A549 (cell line): ENCODE results near the gene FUT8. TPM values are rescaled to one million over a fixed set of nuclear protein-coding genes. Genes with fewer than 3 reads are reported as not detected.

Experiments
- ATAC-seq, 2 experiments: fragments of 200-7000 bp in 1 of 2; fragments of >200 bp in 1 of 2; cut with Nextera tagmentation in 1 of 2; cut with Tn5 transposase in 1 of 2; 3 replicates each; pipeline versions ENCODE4 v1.8.0 to v1.9.1; 2018 to 2020; ENCODE audit warnings: mild to moderate bottlenecking in 1 of 2, moderate library complexity in 1 of 2
- CTCF ChIA-PET: fragments of 300-600 bp; sonication (Branson Sonifier 250); formaldehyde crosslinking; extraction: SDS; loops from one replicate; lab custom pipeline; 2021; ENCODE audit warnings: antibody characterized with exemption, inconsistent platforms; lab: Yijun Ruan, JAX
- POLR2A ChIA-PET: fragments of 350-600 bp; formaldehyde crosslinking; extraction: SDS; loops from one replicate; lab custom pipeline; 2021; ENCODE audit warnings: antibody characterized with exemption, inconsistent platforms; lab: Yijun Ruan, JAX
- DNase-seq, 2 experiments: peaks; one replicate each; pipeline versions ENCODE4 v3.0.0 to v3.0.0-alpha.2; 2011 to 2016; ENCODE audit warnings: low read depth in 1 of 2, low spot score in 1 of 2
- FAIRE-seq: peaks from 2 replicates; lab custom pipeline; 2011; peaks lifted over from hg19 to GRCh38; lab: Jason Lieb, UNC
- H3K27ac ChIP-seq, 2 experiments: fragments of >200 bp; sonication (Bioruptor Twin); formaldehyde crosslinking; 3 replicates each; pipeline ENCODE4 v1.5.1; 2016 to 2017
- H3K4me1 ChIP-seq: fragments of >200 bp; sonication (Bioruptor Twin); formaldehyde crosslinking; 3 replicates; pipeline ENCODE4 v1.6.1; 2016
- H3K4me2 ChIP-seq: fragments of >200 bp; sonication (Bioruptor Twin); formaldehyde crosslinking; 3 replicates; pipeline ENCODE4 v1.6.1; 2016
- H3K4me3 ChIP-seq: fragments of >200 bp; sonication (Bioruptor Twin); formaldehyde crosslinking; 3 replicates; pipeline ENCODE4 v1.5.1; 2016
- H3K9me3 ChIP-seq: fragments of >200 bp; sonication (Bioruptor Twin); formaldehyde crosslinking; 3 replicates; pipeline ENCODE4 v1.6.1; 2016
- BHLHE40 ChIP-seq: IDR thresholded peaks from 2 replicates; pipeline ENCODE4 v1.6.1; 2012; ENCODE audit warnings: low read depth, low read length, inconsistent platforms
- CBX2 ChIP-seq: fragments of 200-600 bp; sonication (generic); IDR thresholded peaks from 2 replicates; pipeline ENCODE4 v1.6.1; 2016; ENCODE audit warnings: low read depth, mild to moderate bottlenecking, borderline replicate concordance
- CEBPB ChIP-seq, 2 experiments: fragments of >200 bp in 1 of 2; sonication (Bioruptor Twin) in 1 of 2; formaldehyde crosslinking in 1 of 2; IDR thresholded peaks; 2 replicates each; pipeline ENCODE4 v1.6.1; 2012 to 2016
- CHD2 ChIP-seq: fragments of 150-350 bp; IDR thresholded peaks from 2 replicates; pipeline ENCODE4 v1.6.1; 2014; ENCODE audit warnings: low read length; ENCODE audit not compliant: partially characterized antibody
- E2F6 ChIP-seq: IDR thresholded peaks from 2 replicates; pipeline ENCODE4 v1.6.1; 2012; ENCODE audit warnings: low read depth, borderline replicate concordance
- EHF ChIP-seq: fragments of 250-450 bp; sonication (Bioruptor Pico); IDR thresholded peaks from 2 replicates; pipeline ENCODE4 v1.5.0; 2020; ENCODE audit warnings: mild to moderate bottlenecking
- EHMT2 ChIP-seq: fragments of 200-600 bp; sonication (generic); IDR thresholded peaks from 2 replicates; pipeline ENCODE4 v1.6.1; 2016; ENCODE audit warnings: antibody characterized with exemption, low read depth, mild to moderate bottlenecking, moderate library complexity
- EP300 ChIP-seq, 2 experiments: fragments of >200 bp; sonication (Bioruptor Twin); formaldehyde crosslinking; IDR thresholded peaks; 2 replicates in 1 of 2; 3 replicates in 1 of 2; pipeline ENCODE4 v1.6.1; 2016 to 2017
- FOSB ChIP-seq: fragments of 250-450 bp; sonication (Bioruptor Pico); IDR thresholded peaks from 2 replicates; pipeline ENCODE4 v1.5.0; 2020; ENCODE audit warnings: mild to moderate bottlenecking, moderate library complexity
- FOXS1 ChIP-seq: fragments of 250-450 bp; sonication (Bioruptor Pico); IDR thresholded peaks from 2 replicates; pipeline ENCODE4 v1.5.0; 2020; ENCODE audit warnings: mild to moderate bottlenecking, moderate library complexity
- GATA3 ChIP-seq: IDR thresholded peaks from 2 replicates; pipeline ENCODE4 v1.6.1; 2012; ENCODE audit warnings: borderline replicate concordance
- HES2 ChIP-seq: fragments of >200 bp; sonication (Bioruptor Twin); formaldehyde crosslinking; IDR thresholded peaks from 2 replicates; pipeline ENCODE4 v1.6.1; 2016
- HEYL ChIP-seq: fragments of 250-450 bp; sonication (Bioruptor Pico); IDR thresholded peaks from 2 replicates; pipeline ENCODE4 v1.8.0; 2021; ENCODE audit warnings: mild to moderate bottlenecking, moderate library complexity
- HOXA7 ChIP-seq: fragments of 250-450 bp; sonication (Bioruptor Pico); IDR thresholded peaks from 2 replicates; pipeline ENCODE4 v1.5.0; 2020; ENCODE audit warnings: mild to moderate bottlenecking, moderate library complexity
- HOXB13 ChIP-seq: fragments of 250-450 bp; sonication (Bioruptor Pico); IDR thresholded peaks from 2 replicates; pipeline ENCODE4 v1.5.0; 2020; ENCODE audit warnings: low read depth, mild to moderate bottlenecking, moderate library complexity
- HOXB5 ChIP-seq: fragments of 250-450 bp; sonication (Bioruptor Pico); IDR thresholded peaks from 2 replicates; pipeline ENCODE4 v1.5.0; 2020; ENCODE audit warnings: mild to moderate bottlenecking, moderate library complexity
- JUNB ChIP-seq: fragments of >200 bp; sonication (Bioruptor Twin); formaldehyde crosslinking; IDR thresholded peaks from 2 replicates; pipeline ENCODE4 v1.6.1; 2016
- KDM1A ChIP-seq: fragments of 200-600 bp; sonication (generic); IDR thresholded peaks from 2 replicates; pipeline ENCODE4 v1.6.1; 2016; ENCODE audit warnings: low read depth, mild to moderate bottlenecking
- MAZ ChIP-seq: fragments of 150-350 bp; IDR thresholded peaks from 2 replicates; pipeline ENCODE4 v1.6.1; 2014; ENCODE audit warnings: antibody characterized with exemption, low read depth, low read length, borderline replicate concordance
- NFE2L2 ChIP-seq: fragments of 150-350 bp; conservative IDR thresholded peaks from 2 replicates; pipeline ENCODE4 v1.6.1; 2014; ENCODE audit warnings: low read length
- NPAS2 ChIP-seq: fragments of 250-450 bp; sonication (Bioruptor Pico); IDR thresholded peaks from 2 replicates; pipeline ENCODE4 v1.8.0; 2022; ENCODE audit warnings: mild to moderate bottlenecking, moderate library complexity, borderline replicate concordance
- PHF8 ChIP-seq: fragments of 200-600 bp; sonication (generic); IDR thresholded peaks from 2 replicates; pipeline ENCODE4 v1.6.1; 2016; ENCODE audit warnings: low read depth, mild to moderate bottlenecking, antibody characterized with exemption, moderate library complexity, borderline replicate concordance
- POLR2A ChIP-seq: IDR thresholded peaks from 2 replicates; pipeline ENCODE4 v1.6.1; 2012; ENCODE audit warnings: mild to moderate bottlenecking, low read length
- POLR2AphosphoS2 ChIP-seq: conservative IDR thresholded peaks from 2 replicates; pipeline ENCODE4 v1.6.1; 2012; ENCODE audit warnings: low read length, improper control_type of control experiment, inconsistent platforms
- RAD21 ChIP-seq, 2 experiments: fragments of >200 bp in 1 of 2; sonication (Bioruptor Twin) in 1 of 2; formaldehyde crosslinking in 1 of 2; IDR thresholded peaks in 1 of 2; conservative IDR thresholded peaks in 1 of 2; 2 replicates in 1 of 2; 3 replicates in 1 of 2; pipeline ENCODE4 v1.6.1; 2012 to 2018; ENCODE audit warnings: inconsistent platforms in 1 of 2
- RFX5 ChIP-seq: fragments of 450-650 bp; IDR thresholded peaks from 2 replicates; pipeline ENCODE4 v1.7.1; 2014; ENCODE audit warnings: antibody characterized with exemption, mild to moderate bottlenecking, moderate library complexity
- SREBF2 ChIP-seq: fragments of 450-650 bp; IDR thresholded peaks from 2 replicates; pipeline ENCODE4 v1.6.1; 2014; ENCODE audit warnings: mild to moderate bottlenecking, moderate library complexity
- ZFP36 ChIP-seq: fragments of 450-650 bp; IDR thresholded peaks from 2 replicates; pipeline ENCODE4 v1.6.1; 2014; ENCODE audit warnings: borderline replicate concordance; ENCODE audit not compliant: partially characterized antibody
- ZNF302 ChIP-seq: fragments of 250-450 bp; sonication (Bioruptor Pico); IDR thresholded peaks from 2 replicates; pipeline ENCODE4 v1.9.0; 2021; ENCODE audit warnings: inconsistent platforms, mild to moderate bottlenecking, moderate library complexity
- WGBS: methylation state at CpG from one replicate; pipeline ENCODE4 v1.1.6; 2017; ENCODE audit errors: missing lambda C conversion rate; 5-methylcytosine and 5-hydroxymethylcytosine counted together
- polyA plus RNA-seq, 4 experiments: library from polyadenylated mRNA; depleted of rRNA in 3 of 4; stranded (reverse); fragments of >200 nt; fragmentation: RNase III in 1 of 4; extraction: RNeasy Plus Mini Kit Qiagen cat#74134 plus additional on column Dnase treatment in 1 of 4; gene quantifications; 2 replicates in 3 of 4; 3 replicates in 1 of 4; pipeline ENCODE4 v1.2.3, GENCODE V29; 2011 to 2017
- TF ChIP-seq, protein P1 (sequence below): fragments of 450-650 bp; IDR thresholded peaks from 2 replicates; pipeline ENCODE4 v1.6.1; 2014; ENCODE audit warnings: antibody characterized with exemption
- TF ChIP-seq, protein P2 (sequence below): fragments of 250-450 bp; sonication (Bioruptor Pico); IDR thresholded peaks from 2 replicates; pipeline ENCODE4 v1.5.0; 2021; ENCODE audit warnings: mild to moderate bottlenecking, moderate library complexity, borderline replicate concordance
- TF ChIP-seq, protein P3 (sequence below): fragments of >200 bp; sonication (Bioruptor Twin); formaldehyde crosslinking; IDR thresholded peaks from 3 replicates; pipeline ENCODE4 v1.6.1; 2016

Gene FUT8
- polyA plus RNA-seq, 2 of the 4 experiments (the other 2 are of a cell fraction): 20.3 to 22.9 TPM

DNA sequence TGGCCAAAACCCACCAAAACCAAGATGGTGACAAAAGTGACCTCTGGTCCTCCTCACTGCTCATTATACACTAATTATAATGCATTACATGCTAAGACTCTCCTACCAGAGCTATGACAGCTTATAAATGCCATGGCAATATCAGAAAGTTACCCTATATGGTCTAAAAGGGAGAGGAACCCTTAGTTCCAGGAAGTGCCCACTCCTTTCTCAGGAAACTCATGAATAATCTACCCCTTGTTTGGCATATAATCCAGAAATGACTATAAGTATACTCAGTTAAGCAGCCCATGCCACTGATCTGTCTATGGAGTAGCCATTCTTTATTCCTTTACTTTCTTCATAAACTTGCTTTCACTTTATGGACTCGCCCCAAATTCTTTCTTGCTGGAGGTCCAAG is 43.0 kb upstream of the FUT8 start:
- no peak overlapping the region for H3K4me2 ChIP-seq
- no peak overlapping the region for H3K27ac ChIP-seq
- DNase-seq (no peak), ATAC-seq (no peak), FAIRE-seq (no peak)
- TF ChIP-seq EHMT2: no peak
- no peak for TF ChIP-seq RAD21 (conservative IDR thresholded peaks at IDR 0.05 in 1 of 2, IDR thresholded peaks at IDR 0.05 in 1 of 2)
- TF ChIP-seq PHF8: no peak
- TF ChIP-seq JUNB: no peak
- no peak for TF ChIP-seq NFE2L2
- no peak for TF ChIP-seq E2F6
- TF ChIP-seq RFX5: no peak
- no peak for TF ChIP-seq NPAS2 (CRISPR knock-in tag)
- no peak for TF ChIP-seq HES2
- H3K9me3 ChIP-seq: no peaks in the 10 kb centered on the region
- H3K4me1 ChIP-seq: no peaks in the 10 kb centered on the region
- WGBS: 85% methylated on average over 1 of the region's 1 CpG
- no peak overlapping the region for H3K4me3 ChIP-seq
- CTCF ChIA-PET: no interaction called here
- POLR2A ChIA-PET: no interaction called here

DNA sequence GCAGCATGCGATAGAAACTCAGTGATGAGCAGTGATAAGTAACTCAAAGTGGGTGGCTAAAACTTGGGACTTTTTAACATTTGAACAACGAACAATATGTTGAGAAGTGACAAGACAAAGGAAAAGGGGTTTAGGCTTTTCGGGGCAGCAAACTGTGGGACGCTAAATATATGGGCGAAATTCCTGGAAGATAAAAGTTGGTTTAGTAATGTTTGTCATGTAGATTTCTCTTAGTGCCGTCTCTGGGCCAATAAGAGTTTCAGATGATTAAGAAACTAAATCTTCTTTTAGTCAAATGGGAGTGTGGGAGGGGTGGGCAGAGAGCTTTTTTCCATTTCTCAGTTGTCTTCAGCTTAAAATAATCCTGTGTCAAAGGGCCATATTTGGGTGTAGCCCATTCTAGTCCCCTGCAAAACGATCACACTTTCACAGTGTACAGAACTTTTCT is 41.7 kb upstream of the FUT8 start:
- WGBS: 67% methylated on average over 7 of the region's 7 CpGs
- no peak for FAIRE-seq
- no peak for TF ChIP-seq KDM1A
- TF ChIP-seq E2F6: no peak
- no peak for TF ChIP-seq EP300 (IDR thresholded peaks at IDR 0.05)
- TF ChIP-seq FOSB (CRISPR knock-in tag): no peak
- TF ChIP-seq HEYL (CRISPR knock-in tag): no peak
- no peak for TF ChIP-seq HOXB13 (CRISPR knock-in tag)
- TF ChIP-seq GATA3: no peak
- no peak for TF ChIP-seq MAZ
- TF ChIP-seq CEBPB (IDR thresholded peaks at IDR 0.05): no peak
- TF ChIP-seq, protein P1, sequence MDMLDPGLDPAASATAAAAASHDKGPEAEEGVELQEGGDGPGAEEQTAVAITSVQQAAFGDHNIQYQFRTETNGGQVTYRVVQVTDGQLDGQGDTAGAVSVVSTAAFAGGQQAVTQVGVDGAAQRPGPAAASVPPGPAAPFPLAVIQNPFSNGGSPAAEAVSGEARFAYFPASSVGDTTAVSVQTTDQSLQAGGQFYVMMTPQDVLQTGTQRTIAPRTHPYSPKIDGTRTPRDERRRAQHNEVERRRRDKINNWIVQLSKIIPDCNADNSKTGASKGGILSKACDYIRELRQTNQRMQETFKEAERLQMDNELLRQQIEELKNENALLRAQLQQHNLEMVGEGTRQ: no peak
- no peak for TF ChIP-seq CBX2
- TF ChIP-seq POLR2AphosphoS2: no peak
- TF ChIP-seq HOXB5: no peak
- TF ChIP-seq, all 56 proteins: peak for 0
- no peak for DNase-seq
- ATAC-seq: no peak
- ChIA-PET CTCF (interaction anchor here (0.6 kb wide), 1 partner anchor 31 kb away, joined by 3 read pairs; no protein-coding TSS in a partner anchor), POLR2A (no interaction called here)
- H3K4me2 ChIP-seq: no peak overlapping the region
- no peaks in the 10 kb centered on the region for H3K9me3 ChIP-seq
- no peak overlapping the region for H3K4me3 ChIP-seq
- no peaks in the 10 kb centered on the region for H3K4me1 ChIP-seq
- H3K27ac ChIP-seq: no peak overlapping the region

DNA sequence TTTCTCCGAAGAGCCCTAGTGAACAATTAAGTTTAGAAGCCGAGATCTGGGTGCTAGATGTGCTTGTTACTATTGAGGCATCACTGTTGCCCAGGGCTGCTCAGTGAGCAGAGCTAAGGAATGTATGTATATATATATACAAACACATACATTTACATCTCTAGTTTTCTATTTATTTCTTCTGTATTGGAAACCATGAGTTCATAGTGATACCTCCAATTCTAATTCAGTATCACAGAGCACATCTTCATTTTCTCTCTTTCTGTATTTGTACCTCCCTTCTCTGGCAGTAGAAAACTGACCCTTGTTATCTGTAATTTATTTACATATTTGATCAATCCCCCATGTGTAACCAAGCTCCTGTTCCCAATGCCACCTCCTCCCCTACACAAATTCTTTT is 40.7 kb upstream of the FUT8 start:
- CTCF ChIA-PET: no interaction called here
- no peak overlapping the region for H3K27ac ChIP-seq
- DNase-seq (no peak), ATAC-seq (no peak), FAIRE-seq (no peak)
- no peaks in the 10 kb centered on the region for H3K9me3 ChIP-seq
- no peak overlapping the region for H3K4me2 ChIP-seq
- H3K4me1 ChIP-seq: no peaks in the 10 kb centered on the region
- H3K4me3 ChIP-seq: no peak overlapping the region
- POLR2A ChIA-PET: no interaction called here
- WGBS: 88% methylated on average over 2 of the region's 2 CpGs
- TF ChIP-seq NPAS2 (CRISPR knock-in tag) (no peak), FOXS1 (CRISPR knock-in tag) (no peak), PHF8 (no peak), CHD2 (no peak), POLR2A (no peak), ZFP36 (no peak), BHLHE40 (no peak), EHF (CRISPR knock-in tag) (no peak), ZNF302 (no peak), HOXA7 (no peak), GATA3 (no peak), CEBPB (IDR thresholded peaks at IDR 0.05) (no peak), SREBF2 (no peak)
- TF ChIP-seq, protein P2, sequence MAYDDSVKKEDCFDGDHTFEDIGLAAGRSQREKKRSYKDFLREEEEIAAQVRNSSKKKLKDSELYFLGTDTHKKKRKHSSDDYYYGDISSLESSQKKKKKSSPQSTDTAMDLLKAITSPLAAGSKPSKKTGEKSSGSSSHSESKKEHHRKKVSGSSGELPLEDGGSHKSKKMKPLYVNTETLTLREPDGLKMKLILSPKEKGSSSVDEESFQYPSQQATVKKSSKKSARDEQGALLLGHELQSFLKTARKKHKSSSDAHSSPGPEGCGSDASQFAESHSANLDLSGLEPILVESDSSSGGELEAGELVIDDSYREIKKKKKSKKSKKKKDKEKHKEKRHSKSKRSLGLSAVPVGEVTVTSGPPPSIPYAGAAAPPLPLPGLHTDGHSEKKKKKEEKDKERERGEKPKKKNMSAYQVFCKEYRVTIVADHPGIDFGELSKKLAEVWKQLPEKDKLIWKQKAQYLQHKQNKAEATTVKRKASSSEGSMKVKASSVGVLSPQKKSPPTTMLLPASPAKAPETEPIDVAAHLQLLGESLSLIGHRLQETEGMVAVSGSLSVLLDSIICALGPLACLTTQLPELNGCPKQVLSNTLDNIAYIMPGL (CRISPR knock-in tag): no peak
- TF ChIP-seq, protein P3, sequence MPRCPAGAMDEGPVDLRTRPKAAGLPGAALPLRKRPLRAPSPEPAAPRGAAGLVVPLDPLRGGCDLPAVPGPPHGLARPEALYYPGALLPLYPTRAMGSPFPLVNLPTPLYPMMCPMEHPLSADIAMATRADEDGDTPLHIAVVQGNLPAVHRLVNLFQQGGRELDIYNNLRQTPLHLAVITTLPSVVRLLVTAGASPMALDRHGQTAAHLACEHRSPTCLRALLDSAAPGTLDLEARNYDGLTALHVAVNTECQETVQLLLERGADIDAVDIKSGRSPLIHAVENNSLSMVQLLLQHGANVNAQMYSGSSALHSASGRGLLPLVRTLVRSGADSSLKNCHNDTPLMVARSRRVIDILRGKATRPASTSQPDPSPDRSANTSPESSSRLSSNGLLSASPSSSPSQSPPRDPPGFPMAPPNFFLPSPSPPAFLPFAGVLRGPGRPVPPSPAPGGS: no peak
